Activated T-helper 9 cell treated with anti-CD3 and anti-CD28 coated beads, Interleukin-2, amount 50 U/mL, for 16 hours (primary cell): ENCODE results near the gene SHANK1.
A peak's percentile ranks its signal among the peaks of the same experiment; 100 is the strongest.

Experiments
- DNase-seq: peaks from one replicate; pipeline ENCODE4 v3.0.0-alpha.2; 2020; ENCODE audit warnings: low read depth

The SHANK1 gene

GRCh38 chr19:50659318-50660087, 60.1 kb downstream of the SHANK1 start:
- DNase-seq: no peak

- DNase-seq: no peak
Observed at GRCh38 chr19:50658441-50659317, 60.9 kb downstream of the SHANK1 start.

GRCh38 chr19:50657712-50658440, 61.7 kb downstream of the SHANK1 start:
- peak; percentile 62 for DNase-seq

- DNase-seq: no peak
Observed at GRCh38 chr19:50657222-50657669, 62.4 kb downstream of the SHANK1 start.

- DNase-seq: no peak
Observed at GRCh38 chr19:50654882-50655281, 64.7 kb downstream of the SHANK1 start.

- no peak for DNase-seq
Observed at GRCh38 chr19:50652722-50653121, 66.9 kb downstream of the SHANK1 start.

- no peak for DNase-seq
Observed at GRCh38 chr19:50651174-50651573, 68.4 kb downstream of the SHANK1 start.

GRCh38 chr19:50649433-50650391, 69.9 kb downstream of the SHANK1 start, which contains the start of gene C19orf81:
TSS of gene C19orf81 (plus strand) at chr19:50649445. CDS start at chr19:50649445, 0 bp downstream.
- DNase-seq: no peak

GRCh38 chr19:50648659-50649058, 70.9 kb downstream of the SHANK1 start:
- no peak for DNase-seq

GRCh38 chr19:50647879-50648615, 71.6 kb downstream of the SHANK1 start:
- no peak for DNase-seq

- DNase-seq: no peak
Observed at GRCh38 chr19:50646074-50646807, 73.4 kb downstream of the SHANK1 start.

- DNase-seq: no peak
Observed at GRCh38 chr19:50645107-50645506, 74.5 kb downstream of the SHANK1 start.

- no peak for DNase-seq
Observed at GRCh38 chr19:50644315-50644915, 75.2 kb downstream of the SHANK1 start.

GRCh38 chr19:50640368-50640767, 79.2 kb downstream of the SHANK1 start:
- no peak for DNase-seq

- no peak for DNase-seq
Observed at GRCh38 chr19:50639121-50640112, 80.2 kb downstream of the SHANK1 start, which contains the start of gene SYT3. TSS of gene SYT3 (minus strand) at chr19:50639881. CDS start at chr19:50637411, 2,470 bp downstream.

- DNase-seq: no peak
Observed at GRCh38 chr19:50638600-50638999, 81.0 kb downstream of the SHANK1 start.

GRCh38 chr19:50636317-50637085, 83.1 kb downstream of the SHANK1 start:
- DNase-seq: no peak
